HCT116 (cell line): ENCODE data around the gene ATP6AP1. TPM values are rescaled to one million over a fixed set of nuclear protein-coding genes. Genes with fewer than 3 reads are reported as not detected.

ENCODE experiments used
- ATAC-seq: fragments of 200-7000 bp; cut with Tn5 transposase; 2 replicates; pipeline ENCODE4 v1.9.1; 2020; ENCODE audit warnings: mild to moderate bottlenecking, moderate library complexity
- BruUV-seq: library from RNA; stranded (reverse); fragments of 400-500 nt; replicated peaks from 2 replicates; lab custom pipeline; 2021; lab: Mats Ljungman, UMichigan
- CTCF ChIA-PET: fragments of 300-600 bp; sonication (Branson Sonifier 250); formaldehyde crosslinking; loops from one replicate; lab custom pipeline; 2021; ENCODE audit warnings: antibody characterized with exemption; lab: Charles Lee
- POLR2A ChIA-PET: fragments of 300-600, 350-600 bp; sonication (Branson Sonifier 250); formaldehyde crosslinking; loops from one replicate; lab custom pipeline; 2021; ENCODE audit warnings: antibody characterized with exemption; lab: Charles Lee
- RAD21 ChIA-PET, 2 experiments: fragments of 300-600 bp; sonication (Branson Sonifier 250); formaldehyde crosslinking; loops; one replicate each; lab custom pipeline; 2023; ENCODE audit warnings: low total read pairs in 2 of 2; ENCODE audit not compliant: uncharacterized antibody in 2 of 2, unreplicated experiment in 2 of 2, low non-redundant PET in 1 of 2; lab: Charles Lee
- DNase-seq: peaks from one replicate; pipeline ENCODE4 v3.0.0-alpha.2; 2010; ENCODE audit warnings: low read depth, low spot score
- H2AFZ ChIP-seq: fragments of 200-600 bp; shearing (Covaris generic), sonication (generic); 2 replicates; pipeline ENCODE4 v1.6.1; 2017; ENCODE audit warnings: low read depth, mixed run types, mixed read lengths, antibody characterized with exemption, low read length; ENCODE audit not compliant: poor library complexity, severe bottlenecking
- H3K27ac ChIP-seq: 2 replicates; pipeline ENCODE4 v1.5.1; 2012; ENCODE audit warnings: low read depth, low read length
- H3K27me3 ChIP-seq: fragments of 200-600 bp; sonication (generic); 2 replicates; pipeline ENCODE4 v1.6.1; 2016; ENCODE audit warnings: mixed run types, low read length, mixed read lengths; ENCODE audit not compliant: insufficient read depth
- H3K36me3 ChIP-seq, 2 experiments: fragments of 200-500 bp in 1 of 2; fragments of 200-600 bp in 1 of 2; sonication (Bioruptor generic) in 1 of 2; sonication (generic) in 1 of 2; 2 replicates each; pipeline versions ENCODE4 v1.5.1 to v1.6.1; 2014 to 2016; ENCODE audit warnings: low read length in 2 of 2, inconsistent platforms in 1 of 2, mixed read lengths in 1 of 2, mixed run types in 1 of 2; ENCODE audit not compliant: insufficient read depth in 2 of 2, control insufficient read depth in 1 of 2
- H3K4me1 ChIP-seq, 2 experiments: fragments of 200-600 bp in 1 of 2; sonication (generic) in 1 of 2; 2 replicates each; pipeline versions ENCODE4 v1.5.1 to v1.6.1; 2012 to 2017; ENCODE audit warnings: low read length in 2 of 2, inconsistent platforms in 1 of 2, mild to moderate bottlenecking in 1 of 2, mixed read lengths in 1 of 2, mixed run types in 1 of 2, moderate library complexity in 1 of 2; ENCODE audit not compliant: insufficient read depth in 2 of 2, control insufficient read depth in 1 of 2
- H3K4me2 ChIP-seq: fragments of 200-600 bp; sonication (generic); 2 replicates; pipeline ENCODE4 v1.6.1; 2017; ENCODE audit warnings: mixed run types, low read length, mixed read lengths
- H3K4me3 ChIP-seq, 2 experiments: fragments of 200-600 bp in 1 of 2; sonication (generic) in 1 of 2; replicated peaks in 1 of 2; 2 replicates each; pipeline ENCODE4 v1.5.1; 2011 to 2016; ENCODE audit warnings: low read length in 2 of 2, control low read depth in 1 of 2, low read depth in 1 of 2, mild to moderate bottlenecking in 1 of 2, mixed read lengths in 1 of 2, mixed run types in 1 of 2
- H3K79me2 ChIP-seq: fragments of 200-600 bp; sonication (generic); 2 replicates; pipeline ENCODE4 v1.6.1; 2017; ENCODE audit warnings: mild to moderate bottlenecking, mixed run types, low read length, moderate library complexity, mixed read lengths; ENCODE audit not compliant: insufficient read depth
- H3K9ac ChIP-seq: fragments of 200-600 bp; sonication (generic); 2 replicates; pipeline ENCODE4 v1.6.1; 2016; ENCODE audit warnings: low read length, mixed read lengths
- H3K9me2 ChIP-seq: fragments of 200-600 bp; sonication (generic), shearing (Covaris generic); 2 replicates; pipeline ENCODE4 v1.6.1; 2017; ENCODE audit warnings: mixed run types, mild to moderate bottlenecking, moderate library complexity; ENCODE audit not compliant: insufficient read depth
- H3K9me3 ChIP-seq, 2 experiments: fragments of 200-500 bp in 1 of 2; fragments of 200-600 bp in 1 of 2; sonication (Bioruptor generic) in 1 of 2; sonication (generic) in 1 of 2; 2 replicates each; pipeline ENCODE4 v1.6.1; 2014 to 2017; ENCODE audit warnings: low read length in 2 of 2, mixed read lengths in 2 of 2, inconsistent platforms in 1 of 2, low read depth in 1 of 2, mild to moderate bottlenecking in 1 of 2, mixed run types in 1 of 2, moderate library complexity in 1 of 2; ENCODE audit not compliant: control insufficient read depth in 1 of 2, insufficient read depth in 1 of 2
- H4K20me1 ChIP-seq: fragments of 200-600 bp; sonication (generic), shearing (Covaris generic); 2 replicates; pipeline ENCODE4 v1.6.1; 2017; ENCODE audit warnings: mixed run types, mild to moderate bottlenecking, moderate library complexity; ENCODE audit not compliant: insufficient read depth
- CEBPB ChIP-seq: IDR thresholded peaks from 2 replicates; pipeline ENCODE4 v1.6.1; 2012; ENCODE audit warnings: low read depth
- REST ChIP-seq: IDR thresholded peaks from 2 replicates; pipeline ENCODE4 v1.6.1; 2012; ENCODE audit warnings: low read depth
- SP1 ChIP-seq: IDR thresholded peaks from 2 replicates; pipeline ENCODE4 v1.6.1; 2012; ENCODE audit warnings: low read depth
- SRF ChIP-seq: IDR thresholded peaks from 2 replicates; pipeline ENCODE4 v1.6.1; 2012; ENCODE audit warnings: low read depth
- ZNF274 ChIP-seq: fragments of 200-500 bp; sonication (Bioruptor generic); IDR thresholded peaks from 2 replicates; pipeline ENCODE4 v1.6.1; 2014; ENCODE audit warnings: mild to moderate bottlenecking, low read depth, low read length, inconsistent platforms
- intact Hi-C: fragments of 100-400 bp; cut with micrococcal nuclease; formaldehyde crosslinking; loops from 2 replicates; pipeline ENCODE4 v1.10.0; 2022
- total RNA-seq: library from RNA; stranded (reverse); gene quantifications from one replicate; pipeline ENCODE4 v1.2.1, GENCODE V29; 2021; ENCODE audit not compliant: unreplicated experiment

ATP6AP1 gene
- total RNA-seq, 1 experiment from 2014 or later, result 53.4 TPM

GRCh38 chrX:154396973-154397887, 31.2 kb upstream of the ATP6AP1 start:
- intact Hi-C loops, result loop anchor here (10.0 kb wide), 1 partner anchor 422 kb away; the partner anchor contains the start of genes HCFC1 and TMEM187
- Histone ChIP-seq H3K4me1 (peaks cover 0 to 23% of the 10 kb centered on the region in 2 experiments; a peak in 2 of 4 replicates), H3K9ac (peak overlapping the region; percentile 97), H3K4me3 (peak overlapping the region; percentile 84), H3K27ac (peak overlapping the region; percentile 92), H4K20me1 (no peaks in the 10 kb centered on the region), H2AFZ (no peak overlapping the region), H3K36me3 (peaks cover 0 to 27% of the 10 kb centered on the region in 2 experiments; a peak in 1 of 4 replicates), H3K27me3 (no peaks in the 10 kb centered on the region), H3K9me2 (no peaks in the 10 kb centered on the region), H3K4me2 (peak overlapping the region; percentile 85)
- CTCF ChIA-PET, result interaction anchor here (1.2 kb wide), 1 partner anchor 24 kb away, joined by 6 read pairs; no protein-coding TSS in a partner anchor
- RAD21 ChIA-PET, result no interaction called here
- POLR2A ChIA-PET, result interaction anchor here (0.6 to 2.5 kb wide), 7 partner anchors 12 to 93 kb away, joined by 3 to 13 read pairs (median 9); partner anchors contain the start of genes DNASE1L1, SLC10A3 and TAFAZZIN
- peak; percentile 71 for ATAC-seq
- TSS peak; percentile 83 for BruUV-seq
- no peak for DNase-seq
- TF ChIP-seq ZNF274 (no peak), CEBPB (no peak), SRF (no peak), SP1 (no peak), REST (no peak)
- TF ChIP-seq, all 23 proteins: peak for 0
- H3K9me3 ChIP-seq, result no peaks in the 10 kb centered on the region
- H3K79me2 ChIP-seq, result peaks cover 19% of the 10 kb centered on the region
